ENCODE results near the gene ERRFI1.

GRCh38 chr1:7971024-7971423, 55.1 kb downstream of the ERRFI1 start:
- TF ChIP-seq EZH2phosphoT487 (IDR thresholded peaks at IDR 0.05; ENCODE audit: low read depth), result no peak
- no peak for TF ChIP-seq CTCF (IDR thresholded peaks at IDR 0.05; ENCODE audit: low read depth, low read length)
